Omental fat pad (tissue), 4 donors: ENCODE measurements around the gene LCN12. TPM values are rescaled to one million over a fixed set of nuclear protein-coding genes. Genes with fewer than 3 reads are reported as not detected.

Source experiments
- ATAC-seq: fragments of 150-250 bp; one replicate; pipeline ENCODE4 v1.9.1; 2016; ENCODE audit warnings: mild to moderate bottlenecking, moderate library complexity; ENCODE audit not compliant: low FRiP score
- DNase-seq: peaks from one replicate; pipeline ENCODE4 v3.0.0-alpha.2; 2019; ENCODE audit warnings: low spot score
- CTCF ChIP-seq, 3 donors: fragments of 450-650 bp; IDR thresholded peaks; one replicate each; pipeline ENCODE4 v1.5.1; 2016 to 2017; ENCODE audit warnings: antibody characterized with exemption in 3 of 3, mild to moderate bottlenecking in 3 of 3, moderate library complexity in 2 of 3
- total RNA-seq, 4 donors: library from RNA; depleted of rRNA; stranded (reverse); fragments of >200 nt; gene quantifications; one replicate each; pipeline ENCODE4 v1.1.0, GENCODE V29; 2016

LCN12 gene
- total RNA-seq, 4 donors from 2014 or later: 0.46 TPM; not detected in 3

GRCh38 chr9:136994888-136995230, 42.8 kb downstream of the LCN12 start:
- no peak for ATAC-seq
- DNase-seq: no peak
- no peak for TF ChIP-seq CTCF (IDR thresholded peaks at IDR 0.05)

- DNase-seq (no peak), ATAC-seq (no peak)
- TF ChIP-seq CTCF (IDR thresholded peaks at IDR 0.05): no peak
Measured at GRCh38 chr9:136995362-136995761, 43.3 kb downstream of the LCN12 start.

GRCh38 chr9:136995772-136996311, 43.8 kb downstream of the LCN12 start:
- TF ChIP-seq CTCF (IDR thresholded peaks at IDR 0.05): no peak
- DNase-seq: no peak
- ATAC-seq: no peak

- ATAC-seq: peak; percentile 19
- no peak for TF ChIP-seq CTCF (IDR thresholded peaks at IDR 0.05)
- no peak for DNase-seq
Measured at GRCh38 chr9:136996361-136997292, 44.6 kb downstream of the LCN12 start, which contains the start of gene CLIC3. CLIC3 (minus strand) TSS chr9:136996568; CDS start chr9:136996543, 25 bp downstream.

- ATAC-seq (no peak), DNase-seq (no peak)
- TF ChIP-seq CTCF (IDR thresholded peaks at IDR 0.05): no peak
Measured at GRCh38 chr9:136997371-136997770, 45.3 kb downstream of the LCN12 start.

- no peak for DNase-seq
- ATAC-seq: no peak
- TF ChIP-seq CTCF (IDR thresholded peaks at IDR 0.05): no peak
Measured at GRCh38 chr9:136997830-136998234, 45.8 kb downstream of the LCN12 start.
